ENCODE measurements around the gene ZBTB7A. TPM values are rescaled to one million over a fixed set of nuclear protein-coding genes. Genes with fewer than 3 reads are reported as not detected.
A peak's percentile ranks its signal among the peaks of the same experiment; 100 is the strongest.

ZBTB7A gene
- total and polyA plus RNA-seq, 12 donors: 4.5 to 77.2 (median 47.1) TPM

DNA sequence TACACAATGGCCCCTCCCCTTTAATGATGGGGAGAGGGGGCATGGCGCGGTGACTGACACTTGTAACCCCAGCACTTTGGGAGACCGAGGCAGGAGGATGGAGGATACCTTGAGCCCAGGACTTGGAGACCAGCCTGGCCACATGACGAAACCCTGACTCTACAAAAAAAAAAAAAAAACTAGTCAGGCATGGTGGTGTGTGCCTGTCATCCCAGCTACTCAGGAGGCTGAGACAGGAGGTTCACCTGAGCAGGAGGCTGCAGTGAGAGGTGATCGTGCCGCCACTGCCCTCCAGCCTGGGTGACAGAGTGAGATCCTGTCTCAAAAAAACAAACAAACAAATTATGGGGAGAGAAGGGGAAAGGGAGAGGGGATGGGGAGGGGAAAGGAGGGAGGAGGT lies 13.8 kb upstream of the ZBTB7A start:
- no peaks in the 10 kb centered on the region for H3K9me3 ChIP-seq (replicated peaks in 1 of 3)
- no peaks in the 10 kb centered on the region for H3K27me3 ChIP-seq
- H3K27ac ChIP-seq: no peak overlapping the region
- no peak for DNase-seq
- no peaks in the 10 kb centered on the region for H3K36me3 ChIP-seq (replicated peaks in 1 of 2)
- WGBS, 4 donors: 70 to 84% (median 76%) methylated on average over 6 of the region's 6 CpGs
- intact Hi-C loops (cut with DNase I): no loop called here
- peaks cover 0 to 9% of the 10 kb centered on the region in 2 donors for H3K4me1 ChIP-seq (replicated peaks in 1 of 2)
- TF ChIP-seq POLR2A (IDR thresholded peaks at IDR 0.05): no peak
- TF ChIP-seq, protein P1, sequence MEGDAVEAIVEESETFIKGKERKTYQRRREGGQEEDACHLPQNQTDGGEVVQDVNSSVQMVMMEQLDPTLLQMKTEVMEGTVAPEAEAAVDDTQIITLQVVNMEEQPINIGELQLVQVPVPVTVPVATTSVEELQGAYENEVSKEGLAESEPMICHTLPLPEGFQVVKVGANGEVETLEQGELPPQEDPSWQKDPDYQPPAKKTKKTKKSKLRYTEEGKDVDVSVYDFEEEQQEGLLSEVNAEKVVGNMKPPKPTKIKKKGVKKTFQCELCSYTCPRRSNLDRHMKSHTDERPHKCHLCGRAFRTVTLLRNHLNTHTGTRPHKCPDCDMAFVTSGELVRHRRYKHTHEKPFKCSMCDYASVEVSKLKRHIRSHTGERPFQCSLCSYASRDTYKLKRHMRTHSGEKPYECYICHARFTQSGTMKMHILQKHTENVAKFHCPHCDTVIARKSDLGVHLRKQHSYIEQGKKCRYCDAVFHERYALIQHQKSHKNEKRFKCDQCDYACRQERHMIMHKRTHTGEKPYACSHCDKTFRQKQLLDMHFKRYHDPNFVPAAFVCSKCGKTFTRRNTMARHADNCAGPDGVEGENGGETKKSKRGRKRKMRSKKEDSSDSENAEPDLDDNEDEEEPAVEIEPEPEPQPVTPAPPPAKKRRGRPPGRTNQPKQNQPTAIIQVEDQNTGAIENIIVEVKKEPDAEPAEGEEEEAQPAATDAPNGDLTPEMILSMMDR (IDR thresholded peaks at IDR 0.05): no peak
- no peak overlapping the region for H3K4me3 ChIP-seq

DNA sequence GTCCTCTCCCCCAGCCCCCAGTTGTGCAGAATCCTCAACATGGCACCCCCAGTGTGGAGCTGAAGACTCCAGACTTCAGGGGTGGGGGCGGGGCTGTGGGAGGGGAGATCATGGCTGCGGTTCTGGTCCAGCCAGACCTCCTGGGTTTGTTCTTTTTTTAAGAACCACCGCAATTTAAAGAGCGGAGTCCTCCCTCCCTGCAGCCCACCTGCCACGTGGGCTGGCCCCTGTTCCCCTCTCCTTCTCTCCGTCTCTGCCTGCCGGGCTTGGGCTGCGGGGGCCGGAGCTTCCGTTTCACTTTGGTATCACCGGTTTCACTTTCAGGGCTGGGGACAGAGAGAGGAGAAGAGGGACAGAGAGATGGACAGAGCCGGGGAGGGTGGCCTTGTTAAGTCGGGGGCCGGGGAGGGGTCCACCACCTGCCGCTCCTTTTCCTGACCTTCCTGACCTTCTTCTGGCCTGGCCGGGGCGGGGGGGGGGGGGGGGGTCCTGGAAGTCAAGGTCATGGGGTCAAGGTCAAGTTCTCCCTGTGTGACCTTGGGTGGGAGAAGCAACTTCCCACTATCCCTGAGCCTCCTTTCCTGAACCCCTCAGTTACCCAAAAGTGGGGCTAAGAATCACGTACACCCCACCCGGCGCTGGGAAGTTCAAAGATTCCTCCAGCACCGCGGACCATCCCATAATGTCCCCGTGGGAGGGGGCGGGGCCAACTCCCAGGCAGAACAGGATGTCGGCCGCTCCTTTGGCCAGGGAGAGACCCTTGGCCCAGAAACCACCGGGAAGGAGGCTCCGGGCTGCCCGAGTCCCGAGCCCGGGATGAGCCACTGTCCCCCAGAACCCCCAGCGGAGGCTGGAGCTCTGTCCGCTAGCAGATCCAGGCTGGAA lies 11.3 kb upstream of the ZBTB7A start:
- no peaks in the 10 kb centered on the region for H3K9me3 ChIP-seq (replicated peaks in 1 of 3)
- 1 to 7% (median 5%) methylated on average over 12 to 32 of the region's 33 CpGs for WGBS, 4 donors
- no peaks in the 10 kb centered on the region for H3K27me3 ChIP-seq
- peak overlapping the region in 4 of 5 donors; percentile 52 to 89 (median 70) for H3K27ac ChIP-seq
- DNase-seq: peak; percentile 54 to 86 (median 74)
- H3K36me3 ChIP-seq (replicated peaks in 1 of 2): no peaks in the 10 kb centered on the region
- H3K4me1 ChIP-seq (replicated peaks in 1 of 2): peaks cover 0 to 9% of the 10 kb centered on the region in 2 donors
- TF ChIP-seq POLR2A (IDR thresholded peaks at IDR 0.05): no peak
- TF ChIP-seq, protein P1 (IDR thresholded peaks at IDR 0.05): no peak
- intact Hi-C loops (cut with DNase I): no loop called here
- peak overlapping the region in 2 of 4 donors; percentile 57 to 72 for H3K4me3 ChIP-seq

DNA sequence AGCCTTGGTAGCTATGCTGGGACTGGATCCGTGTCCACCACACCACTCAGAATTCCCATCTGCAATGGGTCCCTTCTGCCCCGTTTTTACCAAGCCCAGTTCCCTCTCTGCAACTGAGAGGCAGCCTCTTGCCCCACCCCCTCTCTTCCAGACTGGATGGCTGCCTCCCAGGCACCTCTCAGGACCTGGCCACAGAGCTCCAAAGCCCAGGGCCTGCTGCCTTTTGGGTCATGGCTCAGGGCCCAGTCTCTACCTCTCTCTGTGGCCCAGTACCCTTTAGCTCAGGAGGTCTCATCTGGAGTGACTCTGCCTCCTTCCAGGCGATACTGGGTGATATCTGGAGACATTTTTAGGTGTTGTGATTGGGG lies 10.3 kb upstream of the ZBTB7A start:
- WGBS, 4 donors: 64 to 82% (median 80%) methylated on average over 2 to 3 of the region's 3 CpGs
- peak in 1 of 7 donors; percentile 26 for DNase-seq
- no peak overlapping the region for H3K4me3 ChIP-seq
- H3K9me3 ChIP-seq (replicated peaks in 1 of 3): no peaks in the 10 kb centered on the region
- intact Hi-C loops (cut with DNase I): no loop called here
- H3K27me3 ChIP-seq: no peaks in the 10 kb centered on the region
- no peaks in the 10 kb centered on the region for H3K36me3 ChIP-seq (replicated peaks in 1 of 2)
- H3K4me1 ChIP-seq (replicated peaks in 1 of 2): peaks cover 0 to 9% of the 10 kb centered on the region in 2 donors
- TF ChIP-seq, protein P1 (IDR thresholded peaks at IDR 0.05): no peak
- TF ChIP-seq POLR2A (IDR thresholded peaks at IDR 0.05): no peak
- H3K27ac ChIP-seq: peak overlapping the region in 3 of 5 donors; percentile 70 to 89 (median 70)

DNA sequence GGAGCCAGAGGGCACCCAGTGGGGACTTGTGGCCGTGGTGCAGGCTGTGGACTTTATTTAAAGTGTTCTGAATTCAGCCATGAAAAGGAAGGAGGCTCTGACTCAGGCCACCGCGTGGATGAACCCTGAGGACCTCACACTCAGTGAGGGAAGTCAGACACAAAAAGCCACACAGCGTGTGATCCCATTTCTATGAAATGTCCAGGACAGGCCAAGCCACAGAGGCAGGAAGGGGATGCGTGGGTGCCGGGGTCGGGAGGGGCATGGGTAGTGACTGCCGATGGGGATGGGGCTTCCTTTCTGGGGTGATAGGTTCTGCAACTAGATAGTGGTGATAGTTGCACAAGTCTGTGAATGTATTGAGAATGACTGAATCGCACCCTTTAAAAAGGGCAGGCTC lies 8.7 kb upstream of the ZBTB7A start:
- H3K4me1 ChIP-seq (replicated peaks in 1 of 2): peaks cover 0 to 9% of the 10 kb centered on the region in 2 donors
- H3K4me3 ChIP-seq: no peak overlapping the region
- 42 to 67% (median 57%) methylated on average over 9 of the region's 9 CpGs for WGBS, 4 donors
- peak in 1 of 7 donors; percentile 29 for DNase-seq
- TF ChIP-seq, protein P1 (IDR thresholded peaks at IDR 0.05): no peak
- TF ChIP-seq POLR2A (IDR thresholded peaks at IDR 0.05): no peak
- no peaks in the 10 kb centered on the region for H3K36me3 ChIP-seq (replicated peaks in 1 of 2)
- H3K27ac ChIP-seq: no peak overlapping the region
- no peaks in the 10 kb centered on the region for H3K27me3 ChIP-seq
- H3K9me3 ChIP-seq (replicated peaks in 1 of 3): no peaks in the 10 kb centered on the region
- intact Hi-C loops (cut with DNase I): no loop called here

Data from adrenal gland (tissue), 12 donors.